Smooth muscle cell of the brain vasculature (primary cell): ENCODE results near the gene SSTR5.

Experiments
- DNase-seq: peaks from one replicate; pipeline ENCODE4 v3.0.0-alpha.2; 2012; ENCODE audit warnings: low read depth, low spot score

SSTR5 gene

DNA sequence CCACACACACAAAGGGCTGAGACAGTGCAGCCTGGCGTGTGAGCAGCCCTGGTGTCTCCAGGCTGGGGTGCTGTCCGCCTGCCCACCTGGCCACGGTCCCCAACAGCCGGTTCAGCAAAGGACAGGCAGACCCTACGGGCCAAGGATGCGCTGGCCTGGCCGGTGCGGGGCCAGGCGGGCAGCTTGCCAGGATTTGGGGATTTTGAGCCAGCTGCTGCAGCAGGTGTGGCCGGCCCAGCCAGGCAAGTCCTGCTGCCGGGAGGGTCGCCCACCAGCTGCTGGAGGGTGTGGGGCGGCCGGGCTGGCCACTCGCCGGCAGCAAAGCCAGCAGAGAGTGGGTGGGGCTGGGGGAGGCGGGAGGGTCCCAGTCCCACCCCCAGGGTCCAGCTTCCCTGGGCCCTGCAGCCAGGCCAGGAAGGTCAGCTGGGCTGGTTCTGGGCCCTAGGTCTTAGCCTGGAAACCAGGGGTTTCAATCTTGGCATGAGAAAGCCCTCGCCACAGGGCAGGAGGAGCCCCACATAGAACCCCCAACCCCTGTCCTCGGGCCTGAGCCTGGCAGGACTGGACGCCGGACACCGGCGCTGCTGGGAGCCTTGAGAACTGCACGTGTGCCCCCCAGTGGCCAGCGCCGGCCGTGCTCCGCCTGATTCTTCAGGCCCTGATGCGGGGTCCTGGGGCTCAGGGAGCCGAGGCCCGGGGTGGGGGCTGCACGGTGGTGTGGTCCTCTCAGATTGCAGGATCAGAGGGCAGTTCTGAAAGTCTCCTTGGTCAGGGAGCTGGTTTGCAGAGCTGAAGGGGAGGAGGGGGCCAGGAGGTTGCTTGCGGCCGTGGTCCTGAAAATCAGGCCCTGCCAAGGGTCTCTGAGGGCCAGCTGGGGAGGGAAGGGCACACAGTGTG is 17.6 kb upstream of the SSTR5 start:
- no peak for DNase-seq

DNA sequence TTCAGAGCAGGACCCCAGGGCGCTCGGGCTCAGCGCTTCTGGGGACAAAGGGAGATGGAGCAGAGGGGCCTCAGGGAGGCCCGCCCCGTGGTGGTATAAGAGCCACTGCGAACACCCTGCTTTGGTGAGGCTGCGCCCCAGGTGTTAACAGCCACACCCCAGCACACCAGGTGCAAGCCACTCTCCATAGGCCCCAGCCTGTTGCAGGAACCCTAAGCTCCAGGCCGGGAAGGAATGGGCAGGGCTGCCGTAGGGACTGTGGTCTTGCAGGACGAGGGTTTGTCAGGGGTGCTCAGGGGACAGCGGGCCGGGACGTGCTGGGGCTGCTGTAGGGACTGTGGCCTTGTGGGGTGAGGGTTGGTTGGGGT is 17.0 kb upstream of the SSTR5 start:
- no peak for DNase-seq

DNA sequence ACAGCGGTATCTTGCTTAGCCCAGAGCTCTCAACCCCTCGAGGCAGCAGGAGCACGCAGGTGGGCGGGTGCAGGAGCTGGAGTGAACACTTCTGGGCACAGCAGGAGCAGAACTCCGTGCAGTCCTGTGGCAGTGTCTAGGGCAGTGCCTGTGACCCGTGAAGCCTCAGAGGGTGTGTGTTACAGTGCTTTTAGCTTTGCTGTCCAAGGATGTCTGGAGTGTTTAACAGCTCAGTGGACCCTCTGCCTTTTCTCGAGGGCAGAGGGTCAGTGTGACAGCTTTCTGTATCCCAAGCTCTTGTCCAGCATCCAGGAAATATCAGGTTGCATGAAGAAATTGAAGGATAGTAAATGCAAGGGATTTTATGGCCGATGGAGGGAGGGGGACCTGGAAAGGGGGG is 16.4 kb upstream of the SSTR5 start:
- no peak for DNase-seq

DNA sequence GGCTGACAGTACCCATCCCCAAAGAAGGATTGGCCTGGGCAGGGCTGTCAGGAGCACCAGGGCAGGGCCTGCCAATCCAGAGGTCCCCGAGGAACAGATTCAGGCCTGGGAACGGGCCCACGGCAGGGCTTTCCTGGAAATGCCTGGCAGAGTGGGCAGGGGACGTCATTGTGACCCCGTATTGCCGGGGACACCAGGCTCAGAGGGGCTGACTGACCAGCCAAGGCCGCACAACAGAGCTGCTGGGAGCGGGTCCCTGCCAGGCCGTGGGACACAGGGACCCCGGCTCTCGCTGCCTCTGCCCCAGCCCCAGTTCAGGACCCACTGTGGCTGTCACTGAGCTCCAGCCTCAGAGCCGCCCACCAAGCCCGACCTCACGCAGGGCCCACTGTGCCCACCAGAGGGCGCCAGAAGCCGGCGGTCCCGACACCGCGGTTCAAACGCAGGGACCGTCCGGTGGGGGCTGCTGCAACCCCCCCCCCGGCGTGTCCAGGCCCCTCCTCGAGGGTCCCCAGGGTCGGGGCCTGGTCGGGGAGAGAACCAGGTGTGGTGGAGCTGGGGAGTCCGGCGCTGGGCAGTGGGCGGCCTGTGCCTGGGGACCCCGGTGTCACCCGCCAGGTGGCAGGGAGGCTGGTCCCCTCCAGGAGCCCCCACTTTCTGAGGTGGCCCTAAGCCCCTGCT is 15.2 kb upstream of the SSTR5 start:
- no peak for DNase-seq

DNA sequence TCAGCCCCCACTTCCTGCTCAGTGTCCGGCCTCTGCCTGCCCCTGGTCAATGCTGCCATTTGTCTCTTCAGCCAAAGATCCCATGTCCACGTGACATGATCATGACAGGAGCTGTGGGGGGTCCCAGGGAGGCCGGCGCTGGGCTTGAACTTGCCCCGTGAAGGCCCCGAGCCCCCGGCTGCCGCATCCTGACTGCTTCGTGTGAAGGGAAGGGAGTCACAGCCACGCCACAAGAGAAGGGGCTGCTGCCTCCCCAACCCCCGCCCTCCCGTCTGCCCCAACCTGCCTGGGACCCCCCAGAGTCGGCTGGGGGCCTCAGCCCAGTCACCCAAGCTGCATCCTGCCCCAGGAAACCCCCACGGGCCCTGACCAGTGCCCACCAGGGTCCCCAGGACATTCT is 14.3 kb upstream of the SSTR5 start:
- DNase-seq = no peak

DNA sequence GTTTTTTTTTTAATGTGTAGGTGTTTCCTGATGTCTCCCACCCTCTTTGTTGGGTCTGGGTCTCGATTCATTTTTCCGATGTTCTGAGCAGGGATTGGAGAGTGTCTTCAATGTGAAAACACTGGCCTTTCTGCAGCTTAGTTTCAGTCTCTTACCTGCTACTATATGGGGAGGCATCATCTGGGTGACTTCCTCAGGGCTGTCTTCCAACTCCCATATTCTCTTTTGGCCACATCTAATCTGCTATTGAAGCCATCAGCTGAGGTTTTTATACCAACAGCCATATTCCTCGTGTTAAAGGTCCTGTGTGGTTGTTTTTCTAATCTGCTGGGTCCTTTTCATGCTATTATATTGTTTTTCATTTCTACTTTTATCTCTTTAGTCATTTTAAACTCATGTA is 13.2 kb upstream of the SSTR5 start:
- no peak for DNase-seq

DNA sequence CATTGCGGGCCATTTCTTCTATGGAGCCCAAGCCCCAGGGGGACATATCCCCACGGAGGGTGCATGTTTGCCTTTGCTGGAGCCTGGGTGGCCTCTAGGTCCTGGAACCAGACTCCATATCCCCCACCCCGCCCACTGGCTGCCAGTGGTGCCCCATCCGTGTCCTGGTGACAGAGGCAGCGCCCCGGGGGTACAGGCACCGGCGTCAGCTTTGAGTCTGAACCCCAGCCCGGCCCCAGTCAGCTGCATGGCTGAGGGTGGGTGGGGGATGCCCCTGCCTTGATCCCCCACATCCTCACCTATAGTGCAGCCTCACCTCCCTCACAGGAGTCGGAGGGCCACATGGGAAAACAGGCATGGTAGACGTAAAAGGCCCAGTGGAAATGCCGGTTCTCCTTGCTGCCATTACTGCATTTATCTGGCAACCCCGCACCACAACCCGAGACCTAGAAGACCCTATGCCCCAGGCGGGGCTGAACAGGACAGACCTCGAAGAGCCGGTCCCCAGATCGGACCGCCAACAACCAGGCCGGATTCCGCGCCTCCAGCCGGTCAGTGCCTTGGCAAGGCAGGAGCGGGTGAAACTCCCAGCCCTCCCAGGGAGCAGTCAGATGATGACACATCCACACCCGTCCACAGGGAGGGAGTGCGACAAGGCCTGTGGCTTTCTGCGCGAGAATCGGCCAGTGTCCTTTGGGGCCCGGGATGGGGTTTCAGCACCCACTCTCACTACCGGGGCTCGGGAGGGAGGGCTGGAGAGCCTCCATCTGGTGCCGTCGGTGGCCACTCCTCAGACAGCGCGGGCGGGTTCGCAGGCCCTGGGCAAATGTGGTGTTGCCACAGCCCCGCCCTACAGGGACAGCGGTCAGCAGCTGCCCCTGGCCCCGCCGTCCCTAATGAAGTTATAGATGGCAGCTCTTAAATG is 11.9 kb upstream of the SSTR5 start:
- no peak for DNase-seq

DNA sequence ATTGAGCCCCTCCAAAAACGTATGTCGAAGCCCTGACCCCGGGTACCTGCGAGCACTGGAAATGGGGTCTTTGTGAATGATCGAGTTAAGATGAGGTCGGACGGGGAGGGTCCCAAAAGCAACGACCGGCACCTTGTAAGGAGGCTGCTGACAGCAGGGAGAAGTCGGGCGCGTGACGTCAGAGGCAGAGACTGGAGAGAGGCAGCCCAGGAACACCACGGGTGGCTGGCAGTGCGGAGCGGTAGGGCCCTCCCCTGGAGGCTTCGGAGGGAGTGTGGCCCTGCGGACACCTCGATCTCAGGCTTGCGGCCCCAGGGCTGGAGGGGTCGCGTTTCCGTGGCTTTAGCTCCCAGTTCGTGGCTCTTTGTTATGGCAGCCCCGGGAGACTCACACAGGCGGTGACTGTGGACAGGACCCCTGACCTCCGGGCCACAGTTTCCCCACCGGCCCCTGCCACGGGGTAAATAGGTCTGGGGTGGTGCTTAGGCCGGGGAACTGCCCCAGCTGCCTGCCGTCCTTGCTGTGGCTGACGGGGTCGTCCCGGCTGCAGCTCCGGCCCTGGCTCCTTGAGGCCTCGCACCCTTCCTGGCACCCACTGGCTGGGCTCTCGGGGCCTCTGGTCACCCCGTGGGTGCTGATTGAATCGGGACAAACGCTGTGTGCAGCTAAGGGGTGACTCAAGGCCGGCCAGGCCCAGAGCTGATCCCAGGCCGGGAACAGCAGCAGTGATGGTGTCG is 10.6 kb upstream of the SSTR5 start:
- DNase-seq = no peak

DNA sequence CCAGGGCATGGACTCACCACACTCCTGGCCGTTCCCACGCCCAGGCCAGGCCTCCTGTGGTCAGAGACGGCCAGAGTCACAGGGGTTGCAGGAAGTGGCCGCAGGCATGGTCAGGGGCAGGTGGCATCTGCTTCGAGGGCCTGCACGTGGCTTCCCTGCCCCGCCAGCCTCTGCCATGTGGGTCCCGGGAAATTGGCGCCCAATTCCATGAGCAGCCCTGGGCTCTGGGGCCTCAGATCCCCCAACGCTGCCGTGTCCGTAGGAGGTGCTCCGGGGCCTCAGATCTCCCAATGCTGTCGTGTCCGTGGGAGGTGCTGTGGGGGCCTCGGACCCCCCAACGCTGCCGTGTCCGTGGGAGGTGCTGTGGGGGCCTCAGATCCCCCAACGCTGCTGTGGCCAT is 9.7 kb upstream of the SSTR5 start:
- no peak for DNase-seq

DNA sequence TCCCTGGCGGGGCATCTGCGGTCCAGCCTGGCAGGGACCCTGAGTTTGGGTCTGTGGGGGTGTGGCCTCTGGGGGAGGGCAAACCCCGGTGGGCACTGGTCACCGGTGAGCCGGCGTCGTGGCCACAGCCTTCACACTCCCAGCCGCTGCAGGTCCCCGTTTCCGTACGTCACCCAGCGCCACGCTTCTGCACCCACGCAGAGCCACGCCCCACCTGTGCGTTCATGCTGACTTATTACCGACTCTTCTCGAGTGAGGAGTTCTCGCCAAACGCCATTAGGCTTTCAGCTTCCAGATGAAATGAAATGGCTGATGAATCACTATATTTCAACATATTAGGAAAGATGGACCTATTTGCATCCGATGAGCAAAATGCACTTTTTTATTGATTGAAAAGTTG is 8.8 kb upstream of the SSTR5 start:
- DNase-seq = no peak

DNA sequence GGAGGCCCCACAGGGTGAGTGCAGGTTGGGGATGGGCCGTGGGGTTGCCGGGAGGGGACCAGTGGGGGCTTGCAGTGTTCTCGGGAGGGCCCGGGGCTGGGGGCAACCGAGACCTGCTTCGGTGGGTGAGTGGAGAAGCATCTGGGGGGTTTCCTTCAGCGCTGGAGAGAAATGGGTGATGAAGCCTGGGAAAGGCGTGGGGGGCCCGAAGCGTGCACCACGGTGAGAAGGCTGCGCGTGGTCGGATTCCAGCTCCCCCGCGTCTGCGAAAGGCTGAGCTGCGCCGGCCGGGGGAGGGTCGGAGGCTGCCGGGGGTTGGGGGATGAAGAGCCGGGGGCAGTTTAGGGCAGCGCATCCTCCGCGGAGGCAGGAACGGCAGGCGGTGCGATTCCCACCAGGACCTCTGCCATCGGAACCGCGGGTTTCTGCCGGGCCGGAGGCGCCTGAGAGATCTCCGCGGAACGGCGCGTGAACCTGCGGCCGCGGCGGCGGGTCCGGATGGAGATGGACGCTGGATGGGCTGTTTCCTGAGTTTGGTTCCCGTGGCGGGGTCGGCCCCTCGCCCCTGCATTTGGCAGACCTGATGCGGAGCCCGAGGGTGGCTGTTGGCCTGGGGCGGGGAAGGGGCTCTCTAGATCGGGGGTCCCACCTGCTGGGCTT is 6.9 kb upstream of the SSTR5 start:
- no peak for DNase-seq

DNA sequence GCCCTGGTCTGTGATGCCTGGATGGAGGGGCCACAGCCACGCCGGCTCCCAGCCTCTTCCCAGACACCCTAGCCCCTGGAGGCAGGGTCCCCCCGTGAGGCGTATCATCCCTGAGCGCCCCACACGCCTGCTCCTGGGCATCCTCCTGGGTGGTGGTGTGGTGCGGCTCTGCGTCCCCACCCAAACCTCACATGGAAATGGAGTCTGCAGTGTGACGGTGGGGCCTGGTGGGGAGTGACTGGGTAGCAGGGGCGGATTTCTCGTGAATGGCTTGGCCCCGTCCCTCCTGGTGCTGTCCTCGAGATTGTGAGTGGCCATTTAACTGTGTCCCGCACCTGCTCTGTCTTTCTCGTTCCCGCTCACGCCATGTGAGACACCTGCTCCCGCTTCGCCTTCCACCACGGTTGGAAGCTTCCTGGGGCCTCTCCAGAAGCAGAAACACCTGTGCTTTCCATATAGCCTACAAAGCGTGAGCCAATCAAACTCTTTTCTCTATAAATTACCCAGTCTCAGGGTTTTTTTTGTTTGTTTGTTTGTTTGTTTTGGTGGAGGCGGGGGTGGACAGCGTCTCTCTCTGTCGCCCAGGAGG is 5.9 kb upstream of the SSTR5 start:
- DNase-seq = no peak

DNA sequence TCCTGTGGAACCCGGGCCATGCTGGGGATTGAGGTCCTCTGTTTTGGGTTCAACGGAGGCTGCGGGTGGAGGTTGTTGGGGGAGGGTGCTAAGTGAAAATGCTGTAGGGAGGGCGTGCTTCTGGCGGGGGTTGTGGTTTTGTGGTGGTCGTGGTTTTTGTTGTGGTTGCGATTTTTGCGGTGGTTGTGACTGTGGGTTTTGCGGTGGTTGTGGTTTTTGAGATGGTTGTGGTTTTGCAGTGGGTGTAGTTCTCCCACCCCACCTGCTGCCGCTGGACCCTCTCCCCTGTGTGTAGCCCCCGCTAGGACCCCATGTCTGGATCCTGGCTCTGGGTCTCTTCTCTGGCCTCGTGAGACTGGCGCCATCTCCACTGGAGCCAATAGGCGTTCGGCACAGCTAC is 4.9 kb upstream of the SSTR5 start:
- DNase-seq = no peak

DNA sequence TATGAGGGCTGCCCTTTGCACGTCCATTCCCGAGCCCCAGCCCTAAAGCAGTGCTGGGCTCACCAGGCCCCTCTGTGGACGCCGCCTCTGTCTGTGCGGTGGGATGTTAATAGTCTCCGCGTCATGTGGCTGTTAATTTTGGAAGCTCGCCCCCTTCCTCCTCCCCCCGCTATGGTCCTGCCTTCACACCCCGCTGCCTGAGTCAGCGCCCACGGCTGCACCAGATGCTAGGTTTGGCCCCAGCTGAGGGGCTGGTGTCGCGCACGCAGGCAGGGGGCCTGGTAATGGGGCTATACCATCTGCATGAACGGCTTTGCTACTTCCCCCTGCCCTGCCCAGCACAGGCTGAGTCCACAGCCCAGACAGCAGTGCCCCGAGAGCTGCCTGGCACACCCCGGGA is 4.1 kb upstream of the SSTR5 start:
- no peak for DNase-seq

DNA sequence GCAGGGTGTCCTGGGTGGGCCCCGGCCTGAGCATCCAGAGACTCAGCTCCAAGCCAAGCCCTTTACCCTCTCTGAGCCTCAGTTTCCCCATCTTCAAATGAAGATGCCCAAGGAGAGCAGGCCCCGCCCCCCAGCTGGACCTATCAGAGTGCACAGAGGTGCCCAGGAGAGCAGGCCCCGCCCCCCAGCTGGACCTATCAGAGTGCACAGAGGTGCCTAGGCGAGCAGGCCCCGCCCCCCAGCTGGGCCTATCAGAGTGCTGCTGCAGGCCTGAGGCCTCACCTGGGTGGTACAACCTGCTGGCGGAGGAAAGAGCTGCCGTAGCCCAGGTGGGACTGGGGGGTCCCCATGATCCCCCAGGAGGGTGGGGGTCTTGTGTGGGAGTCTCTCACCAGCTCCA is 3.4 kb upstream of the SSTR5 start:
- DNase-seq = no peak

DNA sequence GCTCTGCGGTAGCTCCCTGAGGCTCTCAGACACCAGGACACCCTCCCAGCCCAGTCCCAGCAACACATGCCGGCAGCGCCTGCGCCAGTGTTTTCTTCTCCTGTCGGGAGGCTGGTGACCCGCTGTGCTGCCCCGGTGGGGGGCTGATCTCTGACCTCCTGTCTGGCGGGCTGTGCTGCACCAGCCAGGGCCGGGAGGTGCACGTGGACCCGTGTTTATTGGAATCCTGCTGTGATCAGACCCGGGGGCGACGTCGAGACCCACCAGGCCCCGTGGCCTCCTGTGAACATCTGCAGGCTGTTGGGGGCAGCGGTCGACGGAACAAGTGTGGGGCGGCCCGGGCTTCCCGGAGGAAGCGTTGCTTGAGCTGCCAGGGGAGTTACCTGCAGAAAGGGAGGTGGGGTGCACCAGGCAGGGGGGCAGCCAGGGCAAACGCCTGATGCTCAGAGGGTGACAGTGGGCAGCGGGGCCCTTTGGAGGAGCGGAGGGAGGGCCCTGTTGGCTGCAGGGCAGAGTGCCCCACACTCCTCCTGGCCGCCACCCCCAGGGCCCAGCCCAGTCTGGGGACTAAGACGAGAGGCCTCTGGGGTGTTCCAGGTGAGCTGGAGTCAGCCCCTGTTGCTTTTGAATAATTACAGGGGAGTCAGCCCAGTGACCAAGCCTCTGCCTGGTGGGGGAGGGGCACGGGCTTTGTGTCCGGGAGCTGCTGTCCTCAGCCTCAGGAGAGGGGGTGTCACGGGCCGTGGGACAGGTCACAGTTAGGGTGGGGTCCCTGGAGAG is 2.3 kb upstream of the SSTR5 start:
- DNase-seq = no peak

DNA sequence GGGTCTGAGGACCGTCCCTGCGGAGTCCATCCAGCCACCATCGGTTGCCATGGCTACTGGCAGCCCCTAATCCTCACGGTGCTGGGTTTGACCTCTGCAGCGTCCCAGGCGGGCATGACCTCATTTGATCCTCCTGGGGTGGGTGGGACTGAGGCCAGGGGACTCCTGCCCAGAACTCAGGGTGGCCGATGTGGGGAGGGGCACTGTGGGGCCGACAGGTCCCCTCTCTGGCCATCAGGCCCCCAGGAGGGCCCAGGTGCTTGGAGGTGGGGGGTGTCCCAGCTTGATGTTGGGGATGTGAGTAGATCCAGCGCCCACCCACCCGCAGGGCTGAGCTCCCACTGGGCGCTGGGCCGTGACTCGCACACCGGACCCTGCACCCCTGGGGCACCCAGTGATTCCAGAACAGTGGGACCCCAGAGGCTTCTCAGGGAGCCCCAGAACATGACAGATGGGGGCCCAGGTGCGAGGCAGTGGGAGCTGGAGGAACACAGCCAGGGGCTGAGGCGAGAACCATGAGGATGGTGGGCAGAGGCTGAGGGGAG is 1.6 kb upstream of the SSTR5 start:
- DNase-seq = no peak

DNA sequence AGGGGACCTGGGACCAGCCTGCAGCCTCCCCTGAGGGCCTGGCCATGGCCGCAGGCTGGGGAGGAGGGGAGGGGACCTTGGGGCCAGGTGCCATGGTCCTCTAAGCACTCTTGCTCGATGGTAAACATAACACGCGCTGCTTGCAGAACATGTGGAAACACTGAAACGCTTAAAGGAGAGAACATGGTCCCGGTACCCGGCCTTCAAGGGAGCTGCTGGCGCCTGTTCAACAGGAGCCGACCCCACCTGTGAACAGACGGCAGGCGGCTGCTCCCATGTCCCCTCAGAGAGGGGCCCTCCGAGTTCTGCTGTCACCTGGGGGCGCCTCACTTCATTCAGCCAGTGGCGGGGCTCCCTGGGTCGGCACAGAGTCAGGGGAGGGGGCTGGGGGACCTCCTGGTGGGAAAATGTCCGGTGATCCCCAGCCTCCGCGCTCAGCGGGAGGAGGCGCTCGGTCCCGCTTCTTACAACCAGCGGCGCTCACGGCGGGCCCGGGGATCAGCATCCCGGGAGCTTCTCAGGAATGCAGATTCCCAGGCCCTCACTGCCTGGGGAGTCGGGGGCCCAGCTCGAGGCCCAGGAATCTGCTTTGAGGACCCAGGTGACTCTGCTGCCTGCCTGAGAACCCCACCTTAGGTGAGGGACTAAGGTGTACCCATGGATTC is 854 bp upstream of the SSTR5 start:
- DNase-seq = no peak

DNA sequence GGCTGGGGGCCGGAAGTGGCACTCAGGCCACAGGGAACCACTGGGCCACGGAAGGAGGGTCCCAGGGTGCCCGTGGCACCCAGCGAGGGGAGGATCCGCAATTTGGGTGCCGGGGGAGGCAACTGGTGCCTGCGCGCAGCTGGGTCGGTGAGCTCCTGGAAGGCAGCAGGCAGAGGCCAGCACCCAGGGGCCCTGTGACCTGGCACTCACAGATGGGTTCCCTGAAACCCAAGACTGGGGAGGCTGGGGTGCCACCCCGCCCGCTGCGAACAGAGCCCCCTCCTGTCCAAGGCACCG is 663 bp downstream of the SSTR5 start:
- no peak for DNase-seq
